NCI-H446 treated with DMSO at 0.1 percent for 48 hours (cell line): ENCODE results near the gene COG8.

Experiments used
- DNase-seq: peaks from one replicate; lab custom pipeline; 2025; lab: John Stamatoyannopoulos, UW

COG8 gene

DNA sequence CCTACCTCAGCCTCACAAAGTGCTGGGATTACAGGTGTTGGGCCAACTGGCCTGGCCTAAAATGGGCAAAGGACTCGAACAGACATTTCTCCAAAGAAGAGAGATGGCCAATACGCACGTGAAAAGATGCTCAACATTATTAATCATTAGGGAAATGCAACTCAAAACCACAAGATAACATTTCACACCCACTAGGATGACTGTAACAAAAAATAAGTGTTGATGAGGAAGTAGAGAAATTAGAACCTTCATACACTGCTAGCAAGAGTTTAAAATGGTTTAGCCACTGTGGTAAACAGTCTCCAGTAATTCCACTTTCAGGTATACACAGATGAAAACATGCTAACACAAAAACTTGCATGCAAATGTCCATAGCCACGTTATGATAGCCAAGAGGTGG lies 6.6 kb upstream of the COG8 start:
- no peak for DNase-seq

DNA sequence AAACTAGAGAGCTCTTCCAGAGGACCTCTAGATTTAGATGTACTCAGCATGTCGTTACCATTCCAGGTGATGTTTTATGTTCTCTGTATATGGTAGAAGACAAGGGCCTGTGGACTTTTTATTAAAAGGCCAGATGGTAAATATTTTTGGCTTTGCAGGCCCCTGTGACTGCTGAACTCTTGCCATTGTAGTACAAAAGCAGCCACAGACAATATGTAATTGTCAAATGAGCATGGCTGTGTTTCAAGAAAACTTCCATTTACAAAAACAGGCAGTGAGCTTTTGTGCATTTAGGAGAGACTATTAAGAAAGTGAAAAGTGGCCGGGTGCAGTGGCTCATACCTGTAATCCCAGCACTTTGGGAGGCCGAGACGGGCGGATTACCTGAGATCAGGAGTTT lies 4.8 kb upstream of the COG8 start:
- no peak for DNase-seq

DNA sequence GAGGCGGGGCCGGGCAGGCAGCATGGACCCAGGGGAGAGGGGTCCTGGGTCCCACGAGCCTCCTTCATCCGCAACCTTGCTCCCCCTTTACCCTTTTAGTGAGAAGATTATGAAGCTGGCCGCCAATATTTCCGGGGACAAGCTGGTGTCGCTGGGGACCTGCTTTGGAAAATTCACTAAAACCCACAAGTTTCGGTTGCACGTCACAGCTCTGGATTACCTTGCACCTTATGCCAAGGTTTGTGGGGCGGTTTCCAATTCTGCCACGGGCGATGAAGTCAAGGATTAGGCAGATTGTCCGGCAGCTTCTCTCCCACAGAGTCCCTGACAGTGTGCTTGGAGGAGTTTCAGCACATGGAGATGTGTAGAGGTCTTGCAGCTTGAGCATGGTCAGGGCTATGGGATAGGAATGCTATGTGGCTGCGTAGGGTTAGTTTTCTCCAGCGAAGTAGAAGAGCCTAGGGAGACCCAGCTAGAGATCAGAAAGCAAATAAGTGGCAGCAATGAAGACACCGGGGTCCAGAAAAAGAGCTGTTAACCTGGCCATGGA lies 806 bp upstream of the COG8 start:
- DNase-seq, result no peak

DNA sequence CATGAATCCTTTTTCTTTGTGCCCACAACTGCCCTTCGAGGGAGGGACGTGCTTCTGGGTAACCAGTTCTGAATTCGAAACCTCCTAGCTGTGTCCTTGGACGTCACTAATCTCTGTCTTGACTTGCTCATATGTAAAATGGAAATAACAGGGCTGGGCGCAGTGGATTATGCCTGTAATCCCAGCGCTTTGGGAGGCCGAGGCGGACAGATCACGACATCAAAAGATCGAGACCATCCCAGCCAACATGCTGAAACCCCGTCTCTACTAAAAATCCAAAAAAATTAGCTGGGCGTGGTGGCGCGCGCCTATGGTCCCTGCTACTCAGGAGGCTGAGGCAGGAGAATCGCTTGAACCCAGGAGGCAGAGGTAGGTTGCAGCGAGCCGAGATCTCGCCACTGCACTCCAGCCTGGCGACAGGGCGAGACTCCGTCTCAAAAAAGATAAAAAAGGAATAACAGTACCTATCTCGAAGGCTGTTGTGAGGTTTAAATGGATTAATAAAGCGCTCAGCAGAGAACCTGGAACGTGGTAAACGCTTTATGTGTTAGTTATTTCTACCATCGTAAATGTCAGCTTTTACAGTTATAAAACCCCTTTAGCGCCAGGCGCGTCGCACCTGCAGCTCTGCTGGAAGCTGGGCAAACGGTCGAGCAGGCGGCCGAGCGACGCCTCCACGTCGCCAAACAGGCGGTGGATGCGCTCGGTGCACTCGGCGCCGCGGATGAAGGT lies 641 bp downstream of the COG8 start:
- no peak for DNase-seq

DNA sequence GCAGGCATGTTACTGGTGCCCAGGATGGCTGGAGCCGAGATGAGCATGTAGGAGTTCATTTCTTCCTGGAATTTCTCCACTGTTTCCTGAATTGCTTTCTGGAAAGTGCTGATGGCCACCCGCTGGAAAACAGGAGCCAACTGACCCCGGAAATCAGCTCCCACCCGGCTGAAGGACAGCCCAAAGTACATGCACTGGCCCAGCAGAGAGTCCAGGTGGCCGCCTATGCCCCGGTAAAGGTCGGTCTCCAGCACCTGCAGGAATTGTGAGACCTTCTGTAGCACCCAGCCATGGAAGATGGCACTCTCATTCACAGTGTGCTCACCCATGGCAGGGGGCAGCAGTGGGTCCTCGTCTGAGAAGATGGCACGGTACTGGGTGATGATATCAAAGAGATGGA lies 4.7 kb downstream of the COG8 start:
- DNase-seq, result no peak

DNA sequence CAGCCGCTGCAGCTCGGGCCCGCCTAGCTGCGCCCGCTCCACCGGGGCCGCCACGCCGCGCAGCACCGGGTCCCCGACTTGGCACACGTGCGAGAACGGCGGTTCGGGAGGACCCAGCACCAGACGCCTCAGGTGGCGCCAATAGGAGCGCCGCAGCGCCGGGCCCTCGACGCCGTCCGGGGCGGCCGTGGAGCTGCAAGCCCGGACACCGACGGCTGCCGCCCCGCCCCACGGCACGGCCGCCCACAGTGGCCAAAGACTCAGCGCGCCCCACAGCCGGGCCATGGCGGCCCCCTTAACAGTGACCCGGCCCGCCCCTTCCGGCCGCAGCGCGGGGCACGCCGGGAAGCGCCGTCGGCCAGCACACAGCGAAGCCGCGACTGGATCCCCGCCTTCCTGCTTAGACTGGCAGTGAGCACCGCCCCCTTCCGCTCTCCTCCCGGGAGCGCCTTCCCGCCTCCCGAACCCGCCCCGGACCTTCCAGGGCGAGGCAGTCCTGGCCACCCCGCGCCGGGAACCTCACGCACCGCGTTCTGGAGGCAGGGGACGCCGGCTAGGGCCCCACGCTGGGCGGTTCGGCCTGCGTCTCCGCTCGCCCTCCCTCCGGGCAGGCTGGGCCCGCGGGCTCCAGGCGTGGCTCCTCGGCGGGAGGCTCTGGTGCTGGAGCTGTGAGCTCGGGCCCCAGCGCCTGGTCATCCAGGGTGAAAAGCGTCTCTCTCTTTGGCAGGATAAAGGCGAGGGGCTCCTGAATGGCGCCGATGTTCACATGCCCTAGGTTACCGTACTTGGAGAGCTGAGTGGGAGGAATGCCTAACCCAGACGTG lies 8.9 kb downstream of the COG8 start, which contains the start of gene PDF:
Gene PDF, minus strand, starts transcription at position 303 of the 824 bp plus-strand sequence. Its CDS starts 18 bp downstream, at position 285.
- DNase-seq, result peak; percentile 65

DNA sequence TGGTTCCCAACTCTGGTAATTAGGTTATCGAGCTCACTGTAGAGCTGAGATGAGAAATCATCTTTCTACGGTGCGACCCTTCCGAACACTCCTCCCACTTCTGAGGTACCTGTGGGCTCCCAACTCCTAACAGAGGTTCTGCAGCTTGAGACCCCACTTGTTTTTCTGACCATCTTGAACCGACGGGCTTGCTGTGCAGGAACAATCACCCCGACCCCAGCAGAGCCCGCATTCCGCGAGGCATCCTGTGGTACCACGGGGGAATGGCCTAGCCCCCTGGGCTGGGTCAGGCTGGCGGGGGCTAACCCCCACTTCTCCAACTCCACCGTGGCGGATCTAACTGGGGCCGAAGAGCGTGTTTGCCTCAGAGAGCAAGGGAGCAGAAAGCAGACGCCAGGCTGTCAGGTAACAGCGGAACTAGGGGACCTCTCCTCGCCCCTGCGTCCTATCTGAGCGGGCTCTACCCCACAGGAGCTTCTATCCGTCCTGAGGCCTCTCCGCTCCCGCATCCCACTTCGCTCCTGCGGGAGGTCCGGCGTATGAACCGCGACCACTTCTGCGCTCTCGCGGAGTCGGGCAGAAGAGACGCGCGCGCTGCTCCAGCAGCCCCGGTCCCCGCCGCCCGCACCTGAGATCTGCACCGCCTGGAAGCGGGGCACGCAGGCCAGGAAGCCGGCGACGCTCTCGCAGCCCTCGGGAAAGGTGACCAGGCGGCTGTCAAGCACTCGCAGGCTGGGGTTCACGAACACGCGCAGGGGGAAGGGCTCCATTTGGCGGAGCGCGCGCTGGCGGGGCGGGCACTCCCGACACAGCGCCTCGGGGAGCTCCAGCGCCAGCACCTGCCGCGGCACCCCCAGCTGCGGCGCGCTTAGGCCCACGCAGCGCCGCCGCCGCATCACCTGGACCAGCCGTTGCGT lies 9.7 kb downstream of the COG8 start:
- DNase-seq, result no peak

DNA sequence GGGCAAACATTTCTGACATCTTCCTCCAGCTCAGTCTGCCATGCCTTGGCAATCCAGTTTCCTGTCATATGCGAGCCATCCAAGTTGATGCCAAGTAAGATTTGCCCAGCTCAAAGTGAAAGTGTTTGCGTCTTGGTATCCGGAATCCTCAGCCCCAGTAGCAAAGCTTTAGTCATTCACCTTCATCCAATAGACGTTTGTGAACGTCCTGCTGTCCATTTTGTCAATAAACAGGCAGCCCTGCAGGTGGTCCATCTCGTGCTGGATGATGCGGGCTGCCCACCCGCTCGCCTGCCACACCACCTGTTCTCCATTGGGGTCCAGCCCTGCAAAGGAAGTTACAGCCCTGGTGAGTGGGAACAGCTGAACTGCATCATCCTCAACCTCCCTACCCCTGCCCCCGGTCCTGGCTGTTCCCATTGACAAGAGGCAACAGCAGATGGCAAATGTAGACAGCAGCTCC lies 10.5 kb downstream of the COG8 start:
- no peak for DNase-seq

DNA sequence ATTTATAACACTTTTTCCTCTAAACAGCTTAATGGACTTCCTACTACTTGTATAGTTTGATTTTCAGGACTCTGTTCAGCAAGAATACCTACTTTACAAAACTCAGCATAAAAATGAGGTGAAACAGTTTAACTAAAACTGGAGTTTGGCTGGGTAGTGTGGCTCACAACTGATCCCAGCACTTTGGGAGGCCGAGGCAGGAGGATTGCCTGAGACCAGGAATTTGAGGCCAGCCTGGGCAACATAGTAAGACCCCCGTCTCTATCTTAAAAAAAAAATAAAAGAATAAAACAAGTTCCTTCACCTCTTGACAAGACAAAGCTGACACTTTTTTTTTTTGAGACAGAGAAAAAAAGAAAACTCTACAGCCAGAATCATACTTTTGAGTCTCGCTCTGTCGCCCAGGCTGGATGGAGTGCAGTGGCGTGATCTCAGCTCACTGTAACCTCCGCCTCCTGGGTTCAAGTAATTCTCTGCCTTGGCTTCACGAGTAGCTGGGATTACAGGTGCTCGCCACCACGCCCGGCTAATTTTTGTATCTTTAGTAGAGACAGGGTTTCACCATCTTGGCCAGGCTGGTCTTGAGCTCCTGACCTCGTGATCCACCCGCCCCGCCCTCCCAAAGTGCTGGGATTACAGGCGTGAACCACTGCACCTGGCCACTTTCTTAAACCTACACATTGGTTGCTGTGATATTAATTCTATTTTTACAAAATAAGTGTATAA lies 11.6 kb downstream of the COG8 start:
- DNase-seq, result no peak

DNA sequence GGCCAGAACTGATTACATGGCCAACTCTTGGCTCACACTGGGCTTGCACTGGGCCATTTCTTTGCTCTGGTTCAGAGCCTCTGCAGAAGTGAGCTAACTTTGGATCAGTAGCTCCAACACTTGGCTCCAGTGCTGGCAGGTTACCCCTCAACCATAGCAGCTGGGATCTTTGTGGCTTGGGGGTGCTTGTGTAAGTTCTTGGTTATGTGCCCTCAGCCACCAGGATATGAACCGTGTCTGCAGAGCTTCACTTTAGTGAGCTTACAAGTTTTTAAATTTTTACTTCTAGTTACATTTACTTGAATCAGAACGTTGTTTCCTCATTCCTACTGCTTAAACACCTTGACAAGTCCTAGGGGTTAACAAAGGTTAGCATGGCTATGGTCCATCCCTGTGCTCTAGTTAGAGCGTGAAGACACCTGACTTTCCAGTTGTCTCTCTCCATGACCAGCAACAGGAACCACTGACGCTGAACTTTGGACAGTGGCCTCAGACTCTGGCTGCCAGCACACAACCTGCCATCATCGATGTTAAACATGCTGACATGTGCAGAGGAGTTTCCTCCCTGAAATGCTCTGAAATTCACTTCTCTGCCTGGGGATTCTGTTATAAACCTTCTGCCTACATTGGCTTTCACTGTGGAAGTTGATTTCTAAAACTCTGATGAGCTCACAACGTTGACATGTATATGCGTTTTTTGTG lies 13.0 kb downstream of the COG8 start:
- no peak for DNase-seq

DNA sequence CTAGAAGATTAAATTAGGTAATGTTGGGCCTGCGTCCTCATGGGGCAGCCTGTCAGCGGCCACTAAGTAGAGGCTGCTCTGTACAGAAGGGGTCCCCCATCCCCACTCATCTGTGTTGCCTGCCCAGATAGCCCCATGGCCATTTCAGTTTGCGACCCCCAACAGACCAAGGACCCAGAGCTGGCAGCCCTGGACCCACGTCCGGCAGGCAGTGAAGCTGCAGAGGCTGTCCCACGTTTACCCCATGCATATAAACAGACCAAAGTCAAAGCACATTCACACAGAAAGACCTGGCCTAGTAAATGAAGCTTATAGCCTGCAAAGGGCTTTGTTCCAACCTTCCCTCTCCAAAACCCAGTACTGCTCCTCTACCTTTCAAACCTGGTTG lies 13.6 kb downstream of the COG8 start:
- no peak for DNase-seq

DNA sequence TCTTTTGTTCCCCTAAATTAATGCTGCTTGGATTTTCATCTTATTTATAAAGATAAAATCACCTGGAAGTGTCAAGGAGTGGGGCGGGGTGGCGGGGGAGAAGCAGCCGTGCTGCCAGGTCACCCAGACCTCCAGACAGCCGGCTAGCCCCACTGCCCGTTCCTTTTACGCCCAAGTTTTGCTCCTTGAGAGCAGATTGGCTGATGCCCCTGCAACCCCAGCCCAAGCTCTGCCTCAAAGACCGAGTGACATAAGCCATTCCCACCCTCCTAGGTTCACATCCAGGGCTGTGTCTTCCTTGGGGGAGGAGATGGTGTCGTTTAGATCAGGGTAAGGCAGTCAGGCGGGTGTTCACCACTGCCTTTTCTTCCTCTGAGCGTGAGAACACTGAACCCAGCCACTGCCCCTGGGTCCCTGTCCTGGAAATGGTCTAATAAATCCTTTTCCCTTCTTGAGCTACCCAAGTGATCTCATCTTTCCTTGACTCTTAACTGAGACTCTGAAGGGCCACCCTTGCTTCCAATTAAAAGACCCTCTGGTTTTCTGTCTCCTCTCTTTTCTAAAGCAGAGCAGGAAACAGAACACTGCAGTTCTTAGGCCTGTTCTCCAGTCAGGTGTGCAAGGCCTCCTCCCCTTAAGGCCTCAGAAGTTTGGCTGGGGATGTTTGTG lies 14.6 kb downstream of the COG8 start:
- no peak for DNase-seq

DNA sequence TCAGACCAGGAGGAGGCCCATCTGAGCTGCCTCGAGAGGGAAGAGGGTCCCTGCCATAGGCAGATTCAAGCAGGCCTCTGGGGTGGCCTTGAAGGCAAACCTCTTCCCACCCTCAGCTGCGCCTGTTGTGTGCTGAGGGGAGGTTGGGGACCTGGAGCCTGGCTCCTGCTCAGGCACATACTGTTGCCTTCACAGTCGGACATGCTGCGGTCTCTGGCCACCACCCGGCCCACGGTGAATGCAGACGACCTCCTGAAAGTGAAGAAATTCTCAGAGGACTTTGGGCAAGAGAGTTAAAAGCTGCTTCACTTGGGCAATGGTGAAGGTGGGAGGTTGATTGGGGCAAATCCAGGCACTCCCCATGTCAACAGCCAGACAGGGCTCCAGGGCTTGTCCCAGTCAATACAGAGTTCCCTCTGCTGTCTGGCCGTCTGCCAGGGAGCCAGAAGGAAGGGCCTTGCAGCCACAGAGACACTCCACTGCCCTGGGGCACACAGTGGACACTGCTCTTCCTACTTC lies 15.3 kb downstream of the COG8 start:
- DNase-seq, result no peak

DNA sequence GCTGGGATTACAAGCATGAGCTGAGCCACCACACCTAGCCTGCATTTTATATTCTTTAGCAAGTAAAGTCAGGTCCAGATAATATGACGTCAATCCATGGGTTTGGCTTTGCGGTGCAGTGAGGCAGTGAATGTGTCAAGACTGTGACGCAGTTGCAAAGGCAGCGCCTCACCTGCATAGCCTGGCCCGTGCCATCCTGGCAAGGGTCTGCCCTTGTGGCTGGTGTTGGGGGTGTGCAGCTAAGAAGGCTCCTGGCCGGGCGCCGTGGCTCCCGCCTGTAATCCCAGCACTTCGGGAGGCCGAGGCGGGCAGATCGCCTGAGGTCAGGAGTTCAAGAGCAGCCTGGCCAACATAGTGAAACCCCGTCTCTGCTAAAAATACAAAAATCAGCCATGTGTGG lies 15.9 kb downstream of the COG8 start:
- no peak for DNase-seq

DNA sequence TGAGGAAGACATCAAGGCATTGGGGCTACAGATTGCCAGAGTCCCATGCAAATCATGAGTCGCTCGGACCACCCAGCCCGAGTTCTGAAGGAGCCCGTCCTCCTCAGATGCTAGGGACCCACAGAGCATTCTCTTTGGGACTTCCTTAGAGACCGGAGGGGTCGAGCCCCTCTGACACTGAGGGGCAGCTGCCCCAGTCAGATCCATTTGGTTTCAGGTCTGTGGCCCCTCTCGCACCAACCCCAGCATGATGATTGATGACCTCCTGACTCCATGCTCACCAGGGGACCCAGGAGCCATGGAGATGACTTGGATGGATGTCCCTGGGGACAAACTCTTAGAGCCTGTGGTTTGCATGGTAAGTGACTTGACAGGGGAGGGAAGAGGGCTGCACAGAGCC lies 17.0 kb downstream of the COG8 start:
- no peak for DNase-seq

DNA sequence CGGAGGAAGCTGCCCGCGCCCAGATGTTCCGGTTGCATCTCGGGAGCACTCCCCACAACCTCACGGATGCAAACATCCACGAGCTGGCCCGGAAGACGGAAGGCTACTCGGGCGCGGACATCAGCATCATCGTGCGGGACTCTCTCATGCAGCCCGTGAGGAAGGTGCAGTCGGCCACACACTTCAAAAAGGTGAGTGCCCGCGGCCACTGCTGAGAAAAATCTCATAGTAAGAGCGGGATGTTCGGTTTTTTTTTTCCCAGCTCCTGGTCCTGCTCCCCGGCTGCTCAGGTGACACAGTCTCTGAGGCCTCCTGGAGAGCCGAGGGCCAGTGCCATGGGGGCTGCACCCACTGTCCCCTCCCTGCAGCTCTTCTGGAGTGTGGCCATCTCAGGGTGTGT lies 18.3 kb downstream of the COG8 start:
- DNase-seq, result no peak

DNA sequence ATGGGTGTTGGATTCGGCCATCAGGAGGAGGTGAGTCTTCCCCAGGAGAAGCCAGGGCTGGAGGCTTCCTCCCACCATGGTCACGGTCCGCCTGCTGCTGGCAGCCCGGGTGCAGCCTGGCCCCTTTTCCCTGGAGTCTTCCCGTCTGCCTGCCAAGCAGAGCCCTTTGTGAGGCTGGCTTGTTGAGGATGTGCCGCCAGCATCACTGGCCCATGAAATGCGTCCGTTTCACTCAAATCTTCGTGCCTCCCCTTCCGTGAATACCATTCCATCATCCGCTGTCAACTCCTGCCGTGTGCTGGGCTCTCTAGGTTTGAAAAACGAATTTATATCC lies 18.7 kb downstream of the COG8 start:
- no peak for DNase-seq

DNA sequence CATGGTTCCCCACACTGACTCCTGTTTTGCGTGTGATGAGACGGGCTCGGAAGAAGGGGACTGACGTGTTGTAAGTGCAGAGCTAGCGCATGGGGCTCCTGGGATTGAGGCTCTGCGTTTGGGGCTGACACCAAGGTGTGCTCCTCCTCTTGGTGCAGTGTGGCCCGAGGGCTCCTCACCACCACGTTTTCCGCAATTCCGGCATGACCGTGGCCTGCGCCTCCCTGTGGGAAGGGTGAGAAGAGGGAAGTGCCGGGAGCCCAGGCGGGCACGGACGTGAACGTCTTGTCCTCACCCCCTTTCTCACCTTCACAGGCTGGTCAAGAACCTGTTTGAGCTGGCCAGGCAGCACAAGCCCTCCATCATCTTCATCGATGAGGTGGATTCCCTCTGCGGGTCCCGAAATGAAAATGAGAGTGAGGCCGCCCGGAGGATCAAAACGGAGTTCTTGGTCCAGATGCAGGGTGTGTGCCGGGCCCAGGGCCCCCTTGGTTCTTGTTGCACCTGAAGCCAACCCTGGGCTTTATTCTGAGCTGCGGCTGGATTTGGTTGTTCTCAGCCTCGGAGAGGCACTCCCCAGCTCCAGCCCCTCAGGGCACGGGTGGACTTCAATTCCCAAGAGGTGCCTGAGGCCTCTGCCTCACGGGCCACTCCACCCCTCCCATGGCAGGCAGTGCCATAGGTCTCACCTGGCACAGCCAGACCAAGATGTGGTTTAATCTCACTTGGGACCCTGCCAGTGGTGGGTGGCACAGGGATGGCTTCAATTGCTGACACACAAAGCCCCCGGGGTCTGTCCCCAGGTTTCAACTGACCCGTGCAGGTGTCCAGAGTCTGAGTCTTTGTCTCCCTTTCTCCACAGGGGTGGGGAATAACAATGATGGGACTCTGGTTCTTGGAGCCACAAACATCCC lies 19.3 kb downstream of the COG8 start:
- no peak for DNase-seq

DNA sequence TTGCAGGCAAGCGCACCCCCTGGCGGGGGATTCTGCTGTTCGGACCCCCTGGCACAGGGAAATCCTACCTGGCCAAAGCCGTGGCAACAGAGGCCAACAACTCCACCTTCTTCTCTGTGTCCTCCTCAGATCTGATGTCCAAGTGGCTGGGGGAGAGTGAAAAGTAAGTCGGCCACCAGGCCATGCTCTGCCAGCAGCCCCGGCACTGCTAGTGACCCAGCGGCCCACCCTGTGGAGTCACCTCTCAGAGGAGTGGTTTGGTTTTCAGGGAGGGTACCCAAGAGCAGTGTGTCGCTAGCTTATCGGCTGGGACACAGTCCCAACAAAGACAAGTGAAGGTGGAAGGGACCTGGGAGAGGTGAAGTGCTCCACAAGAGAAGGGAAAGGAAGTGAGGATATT lies 20.0 kb downstream of the COG8 start:
- DNase-seq, result no peak
